Ishikawa (cell line): Measurements from ENCODE around the gene UBE2E3.

Source experiments
- CEBPB ChIP-seq: IDR thresholded peaks from 2 replicates; pipeline ENCODE4 v1.6.1; 2012
- EGR1 ChIP-seq: IDR thresholded peaks from 2 replicates; pipeline ENCODE4 v1.6.1; 2012
- MAX ChIP-seq: IDR thresholded peaks from 2 replicates; pipeline ENCODE4 v1.6.1; 2012
- RAD21 ChIP-seq: IDR thresholded peaks from 2 replicates; pipeline ENCODE4 v1.6.1; 2012; ENCODE audit warnings: low read depth
- REST ChIP-seq: IDR thresholded peaks from 2 replicates; pipeline ENCODE4 v1.6.1; 2012; ENCODE audit warnings: low read depth, mild to moderate bottlenecking
- TAF1 ChIP-seq: IDR thresholded peaks from 2 replicates; pipeline ENCODE4 v1.6.1; 2012; ENCODE audit warnings: low read depth, mild to moderate bottlenecking
- TEAD4 ChIP-seq: IDR thresholded peaks from 2 replicates; pipeline ENCODE4 v1.6.1; 2012
- USF1 ChIP-seq: IDR thresholded peaks from 2 replicates; pipeline ENCODE4 v1.6.1; 2012

- no peak for TF ChIP-seq RAD21
- TF ChIP-seq USF1 = no peak
- TF ChIP-seq TAF1 = no peak
- no peak for TF ChIP-seq TEAD4
- TF ChIP-seq EGR1 = no peak
- no peak for TF ChIP-seq CEBPB
- TF ChIP-seq MAX = no peak
- TF ChIP-seq REST = no peak
These were observed 126.6 kb downstream of the UBE2E3 start for GRCh38 chr2:181106789-181107627.
